Hepatocyte (in vitro differentiated cells): ENCODE results near the gene IRAK1.

Source experiments
- CTCF ChIP-seq: fragments of 200-600 bp; sonication (generic); IDR thresholded peaks from 2 replicates; pipeline ENCODE4 v1.5.1; 2016; ENCODE audit warnings: antibody characterized with exemption, mild to moderate bottlenecking; ENCODE audit not compliant: poor library complexity
- EZH2 ChIP-seq: fragments of 200-600 bp; sonication (generic); IDR thresholded peaks from 2 replicates; pipeline ENCODE4 v1.6.1; 2016; ENCODE audit warnings: antibody characterized with exemption, mild to moderate bottlenecking, borderline replicate concordance

- TF ChIP-seq CTCF (no peak), EZH2 (no peak)
Observed at GRCh38 chrX:153966283-153966688, 53.4 kb downstream of the IRAK1 start.
